Measurements from ENCODE around the gene PRKAG2.
"Not testable (repeated sequence)": the region's sequence is repeated elsewhere in the genome, so short reads cannot be mapped to it uniquely, and the experiment has no call there.

PRKAG2 gene

GRCh38 chr7:151782598-151783448 is 94.1 kb downstream of the PRKAG2 start:
- peaks cover 17% of the 10 kb centered on the region for H3K4me1 ChIP-seq (ENCODE audit: control insufficient read depth, insufficient read depth, low read length)
- no peaks in the 10 kb centered on the region for H3K27me3 ChIP-seq (ENCODE audit: control insufficient read depth, insufficient read depth, low read length)
- H3K4me3 ChIP-seq (ENCODE audit: low read length) = no peak overlapping the region
- H3K36me3 ChIP-seq (ENCODE audit: control insufficient read depth, insufficient read depth, low read length) = peaks cover 4% of the 10 kb centered on the region
- H3K9me3 ChIP-seq (ENCODE audit: control insufficient read depth, low read length) = no peaks in the 10 kb centered on the region
- H3K9ac ChIP-seq (ENCODE audit: low read length) = no peak overlapping the region

DNA sequence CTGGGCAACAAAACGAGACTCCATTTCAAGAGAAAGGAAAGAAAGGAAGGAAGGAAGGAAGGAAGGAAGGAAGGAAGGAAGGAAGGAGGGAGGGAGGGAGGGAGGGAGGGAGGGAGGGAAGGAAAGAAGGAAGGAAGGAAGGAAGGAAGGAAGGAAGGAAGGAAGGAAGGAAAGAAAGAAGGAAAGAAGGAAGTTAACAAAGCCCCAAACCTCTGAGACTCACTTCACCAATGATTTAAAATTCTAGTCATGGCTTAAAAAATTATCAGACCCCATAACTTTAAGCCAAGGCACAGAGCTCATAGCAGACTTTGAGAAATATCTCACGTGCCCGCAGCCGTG is 94.7 kb downstream of the PRKAG2 start:
- H3K9ac ChIP-seq (ENCODE audit: low read length); H3K4me3 ChIP-seq (ENCODE audit: low read length); H3K27me3 ChIP-seq (ENCODE audit: control insufficient read depth, insufficient read depth, low read length); H3K9me3 ChIP-seq (ENCODE audit: control insufficient read depth, low read length); H3K36me3 ChIP-seq (ENCODE audit: control insufficient read depth, insufficient read depth, low read length): not testable (repeated sequence)
- peaks cover 21% of the 10 kb centered on the region for H3K4me1 ChIP-seq (ENCODE audit: control insufficient read depth, insufficient read depth, low read length)

DNA sequence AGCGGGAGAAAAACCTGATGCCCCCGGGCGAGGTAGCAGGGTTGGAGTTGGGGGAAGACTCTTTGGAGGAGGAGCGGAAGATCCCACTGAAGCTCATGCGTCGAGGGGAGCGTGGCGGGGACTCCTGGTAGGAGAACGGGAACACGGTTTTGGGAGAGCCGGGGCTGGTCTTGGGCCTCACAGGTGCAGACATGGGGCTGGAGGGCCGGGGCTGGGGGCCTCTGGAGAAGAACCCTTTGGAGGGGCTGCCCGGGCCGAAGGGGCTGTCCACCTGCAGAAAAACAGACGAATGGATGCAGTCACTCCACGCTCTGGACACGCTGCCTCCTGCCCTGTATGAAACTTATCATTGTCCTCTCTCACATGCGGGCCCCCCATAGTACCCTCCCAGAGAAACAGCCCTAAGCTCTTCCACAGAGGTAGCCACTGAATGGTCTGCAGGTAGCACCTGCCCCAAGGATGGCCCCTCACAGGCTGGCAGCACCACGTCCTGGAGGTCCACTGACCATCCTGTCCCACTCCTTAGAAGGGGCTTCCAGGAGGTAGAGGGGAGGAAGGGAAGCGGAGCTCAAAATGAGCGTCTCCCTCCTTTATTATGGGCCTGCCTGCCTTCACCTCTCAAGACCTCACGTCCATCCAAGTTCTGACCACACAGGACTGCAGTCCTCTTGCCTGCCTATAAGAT is 95.6 kb downstream of the PRKAG2 start:
- Histone ChIP-seq H3K27me3 (ENCODE audit: control insufficient read depth, insufficient read depth, low read length) (no peaks in the 10 kb centered on the region), H3K4me3 (ENCODE audit: low read length) (no peak overlapping the region), H3K9me3 (ENCODE audit: control insufficient read depth, low read length) (no peaks in the 10 kb centered on the region), H3K4me1 (ENCODE audit: control insufficient read depth, insufficient read depth, low read length) (peaks cover 21% of the 10 kb centered on the region), H3K36me3 (ENCODE audit: control insufficient read depth, insufficient read depth, low read length) (peaks cover 4% of the 10 kb centered on the region), H3K9ac (ENCODE audit: low read length) (no peak overlapping the region)

DNA sequence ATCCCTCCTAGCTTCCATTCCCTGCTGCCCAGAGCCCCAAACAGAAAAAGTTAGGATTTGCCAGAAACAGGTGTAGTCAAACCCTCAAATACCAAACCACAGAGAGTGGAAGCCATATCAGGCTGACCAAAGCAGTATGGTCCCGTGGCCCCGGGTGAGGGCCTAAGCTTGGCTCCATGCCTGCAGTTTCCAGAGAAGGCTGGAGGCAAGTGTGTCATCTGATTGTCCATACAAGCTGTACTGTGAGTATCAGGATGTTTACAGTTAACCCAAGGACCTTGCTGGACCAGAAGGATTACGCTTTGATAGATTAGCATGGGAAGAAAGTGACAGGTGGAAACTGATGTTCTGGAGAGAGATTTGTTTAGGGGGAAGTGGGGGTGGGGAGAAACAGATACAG is 96.3 kb downstream of the PRKAG2 start:
- peaks cover 4% of the 10 kb centered on the region for H3K36me3 ChIP-seq (ENCODE audit: control insufficient read depth, insufficient read depth, low read length)

DNA sequence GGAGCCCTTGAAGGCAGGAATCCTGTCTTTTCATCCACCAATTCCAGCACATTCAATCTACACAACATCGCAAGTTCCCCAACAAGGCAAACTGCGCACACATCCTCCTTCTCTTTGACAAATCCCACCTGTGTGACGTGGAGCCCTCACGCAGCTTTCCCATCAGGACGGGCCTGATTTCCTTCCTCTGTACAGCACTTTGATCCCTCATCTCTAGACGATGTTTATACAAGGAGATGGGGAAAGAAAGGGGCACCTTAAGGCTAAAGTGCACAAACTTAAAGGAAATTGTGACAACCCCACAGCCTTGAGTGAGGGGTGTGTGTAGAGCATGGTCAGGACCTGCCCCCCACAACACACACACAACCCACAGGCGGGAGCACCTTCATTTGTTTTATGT is 97.2 kb downstream of the PRKAG2 start:
- no peaks in the 10 kb centered on the region for H3K9me3 ChIP-seq (ENCODE audit: control insufficient read depth, low read length)
- peaks cover 4% of the 10 kb centered on the region for H3K36me3 ChIP-seq (ENCODE audit: control insufficient read depth, insufficient read depth, low read length)
- no peak overlapping the region for H3K4me3 ChIP-seq (ENCODE audit: low read length)
- H3K9ac ChIP-seq (ENCODE audit: low read length) = no peak overlapping the region
- peaks cover 21% of the 10 kb centered on the region for H3K4me1 ChIP-seq (ENCODE audit: control insufficient read depth, insufficient read depth, low read length)
- H3K27me3 ChIP-seq (ENCODE audit: control insufficient read depth, insufficient read depth, low read length) = no peaks in the 10 kb centered on the region

More for the DNA sequence above, 96.3 kb downstream of the PRKAG2 start:
- H3K4me1 ChIP-seq (ENCODE audit: control insufficient read depth, insufficient read depth, low read length) = peaks cover 21% of the 10 kb centered on the region
- H3K27me3 ChIP-seq (ENCODE audit: control insufficient read depth, insufficient read depth, low read length) = no peaks in the 10 kb centered on the region
- no peak overlapping the region for H3K9ac ChIP-seq (ENCODE audit: low read length)
- H3K4me3 ChIP-seq (ENCODE audit: low read length) = no peak overlapping the region
- H3K9me3 ChIP-seq (ENCODE audit: control insufficient read depth, low read length) = no peaks in the 10 kb centered on the region

DNA sequence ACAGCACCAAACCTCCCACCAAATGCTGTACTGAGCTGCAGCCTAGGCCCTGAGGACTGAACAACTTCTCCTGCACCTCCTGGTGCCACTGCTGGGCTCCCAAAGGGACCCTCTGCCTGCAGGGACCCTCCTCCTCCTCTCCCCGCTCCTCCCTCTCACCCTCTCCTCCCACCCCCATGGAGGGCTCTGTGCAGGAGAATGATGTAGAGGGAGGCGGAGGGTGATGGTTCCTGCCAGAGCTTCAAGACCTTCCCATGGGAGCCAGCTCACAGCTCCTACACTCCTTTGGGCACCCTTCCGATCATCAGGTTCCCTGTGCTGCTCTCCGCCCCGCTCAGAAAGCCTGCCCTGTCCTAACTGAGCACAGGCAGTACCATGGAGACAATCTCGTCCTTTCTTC is 97.7 kb downstream of the PRKAG2 start:
- Histone ChIP-seq H3K27me3 (ENCODE audit: control insufficient read depth, insufficient read depth, low read length) (no peaks in the 10 kb centered on the region), H3K4me1 (ENCODE audit: control insufficient read depth, insufficient read depth, low read length) (peaks cover 21% of the 10 kb centered on the region), H3K4me3 (ENCODE audit: low read length) (no peak overlapping the region), H3K9me3 (ENCODE audit: control insufficient read depth, low read length) (no peaks in the 10 kb centered on the region), H3K36me3 (ENCODE audit: control insufficient read depth, insufficient read depth, low read length) (peaks cover 4% of the 10 kb centered on the region), H3K9ac (ENCODE audit: low read length) (no peak overlapping the region)

DNA sequence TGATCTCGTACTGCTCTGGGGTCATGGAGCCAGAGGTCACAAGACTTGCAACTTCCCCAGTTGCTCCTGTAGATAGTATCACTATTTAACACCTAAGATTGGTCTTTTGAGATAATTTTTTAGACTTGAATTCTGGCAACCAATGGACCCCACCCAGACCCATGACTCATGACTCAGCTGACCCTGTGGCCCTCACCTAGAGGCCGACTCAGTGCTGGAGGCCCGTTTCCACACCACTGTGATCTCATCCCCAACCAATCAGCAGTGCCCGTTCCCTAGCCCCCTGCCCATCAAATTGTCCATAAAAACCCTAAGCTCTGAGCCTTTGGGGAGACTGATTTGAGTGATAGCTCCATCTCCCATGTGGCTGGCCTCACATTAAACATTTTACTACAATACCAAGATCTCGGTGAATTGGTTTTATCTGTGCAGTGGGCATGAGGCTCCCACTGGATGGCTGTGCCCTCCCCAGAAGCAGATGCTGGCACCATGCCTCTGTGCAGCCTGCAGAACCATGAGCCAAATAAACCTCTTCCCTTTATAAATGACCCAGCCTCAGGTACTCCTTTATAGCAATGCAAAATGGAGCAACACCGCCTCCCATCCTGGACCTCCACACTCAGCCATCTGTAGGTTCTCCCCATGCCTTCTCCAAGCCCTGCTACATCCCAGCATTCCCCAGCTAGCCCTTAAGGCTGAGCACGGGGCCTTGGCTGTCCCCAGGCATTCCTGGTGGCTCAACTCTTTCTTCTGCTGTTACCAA is 98.8 kb downstream of the PRKAG2 start:
- Histone ChIP-seq H3K9me3 (ENCODE audit: control insufficient read depth, low read length) (no peaks in the 10 kb centered on the region), H3K4me3 (ENCODE audit: low read length) (no peak overlapping the region), H3K27me3 (ENCODE audit: control insufficient read depth, insufficient read depth, low read length) (no peaks in the 10 kb centered on the region), H3K36me3 (ENCODE audit: control insufficient read depth, insufficient read depth, low read length) (peaks cover 4% of the 10 kb centered on the region), H3K9ac (ENCODE audit: low read length) (no peak overlapping the region), H3K4me1 (ENCODE audit: control insufficient read depth, insufficient read depth, low read length) (peaks cover 16% of the 10 kb centered on the region)

GRCh38 chr7:151777495-151777880 is 99.4 kb downstream of the PRKAG2 start:
- Histone ChIP-seq H3K9me3 (ENCODE audit: control insufficient read depth, low read length) (no peaks in the 10 kb centered on the region), H3K4me1 (ENCODE audit: control insufficient read depth, insufficient read depth, low read length) (peaks cover 10% of the 10 kb centered on the region), H3K4me3 (ENCODE audit: low read length) (no peak overlapping the region), H3K36me3 (ENCODE audit: control insufficient read depth, insufficient read depth, low read length) (peaks cover 4% of the 10 kb centered on the region), H3K9ac (ENCODE audit: low read length) (no peak overlapping the region), H3K27me3 (ENCODE audit: control insufficient read depth, insufficient read depth, low read length) (no peaks in the 10 kb centered on the region)

GRCh38 chr7:151776876-151777494 is 99.9 kb downstream of the PRKAG2 start:
- Histone ChIP-seq H3K9ac (ENCODE audit: low read length) (no peak overlapping the region), H3K4me1 (ENCODE audit: control insufficient read depth, insufficient read depth, low read length) (peaks cover 10% of the 10 kb centered on the region), H3K4me3 (ENCODE audit: low read length) (no peak overlapping the region), H3K36me3 (ENCODE audit: control insufficient read depth, insufficient read depth, low read length) (peaks cover 4% of the 10 kb centered on the region), H3K27me3 (ENCODE audit: control insufficient read depth, insufficient read depth, low read length) (no peaks in the 10 kb centered on the region), H3K9me3 (ENCODE audit: control insufficient read depth, low read length) (no peaks in the 10 kb centered on the region)

- Histone ChIP-seq H3K9ac (ENCODE audit: low read length) (no peak overlapping the region), H3K36me3 (ENCODE audit: control insufficient read depth, insufficient read depth, low read length) (peaks cover 4% of the 10 kb centered on the region), H3K27me3 (ENCODE audit: control insufficient read depth, insufficient read depth, low read length) (no peaks in the 10 kb centered on the region), H3K4me1 (ENCODE audit: control insufficient read depth, insufficient read depth, low read length) (peaks cover 10% of the 10 kb centered on the region), H3K4me3 (ENCODE audit: low read length) (no peak overlapping the region), H3K9me3 (ENCODE audit: control insufficient read depth, low read length) (no peaks in the 10 kb centered on the region)
Observed at GRCh38 chr7:151776446-151776845, 100.5 kb downstream of the PRKAG2 start.

DNA sequence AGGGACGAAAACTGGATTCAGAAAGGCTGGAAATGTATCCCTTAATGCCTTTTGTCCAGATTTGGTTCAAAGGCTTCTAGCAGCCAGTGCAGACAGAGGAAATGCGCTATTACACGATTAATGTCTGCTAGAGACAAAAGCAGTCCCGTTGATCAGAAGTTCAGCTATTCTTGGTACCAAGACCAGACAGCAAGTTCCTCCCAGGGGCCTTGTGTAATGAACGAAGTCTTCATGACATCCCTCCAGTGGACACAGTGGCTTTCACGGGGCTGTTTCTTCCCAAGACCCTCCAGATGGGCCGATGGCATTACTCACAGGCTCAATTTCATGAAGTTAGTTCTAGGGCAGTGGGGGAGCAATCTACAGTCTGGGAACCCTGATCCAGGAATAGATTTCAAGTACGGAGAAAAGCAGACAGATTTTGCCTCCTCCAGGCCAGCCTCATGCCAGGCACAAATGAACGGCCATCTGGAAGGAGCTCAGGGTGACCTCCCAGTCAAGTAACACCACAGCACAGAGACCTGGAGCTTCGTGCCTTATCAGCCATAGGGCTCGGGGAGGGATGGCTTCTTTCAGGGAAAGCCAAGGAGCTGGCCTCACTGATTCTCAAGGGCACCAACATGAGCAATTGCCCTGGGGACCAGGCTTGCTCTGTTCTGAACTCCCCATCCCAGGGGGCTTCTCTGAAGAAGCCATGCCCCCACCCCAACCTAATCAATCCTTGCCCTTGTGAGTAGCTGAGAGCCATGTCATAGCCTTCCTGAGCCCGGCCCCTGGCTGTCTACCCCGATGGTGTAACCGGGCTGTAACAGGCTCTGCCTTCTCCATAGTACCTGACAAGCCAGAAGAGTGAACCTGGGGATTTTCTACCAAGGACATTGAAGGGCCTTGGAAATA is 101.1 kb downstream of the PRKAG2 start:
- H3K4me3 ChIP-seq (ENCODE audit: low read length) = no peak overlapping the region
- H3K36me3 ChIP-seq (ENCODE audit: control insufficient read depth, insufficient read depth, low read length) = peaks cover 4% of the 10 kb centered on the region
- no peak overlapping the region for H3K9ac ChIP-seq (ENCODE audit: low read length)
- peaks cover 10% of the 10 kb centered on the region for H3K4me1 ChIP-seq (ENCODE audit: control insufficient read depth, insufficient read depth, low read length)
- no peaks in the 10 kb centered on the region for H3K27me3 ChIP-seq (ENCODE audit: control insufficient read depth, insufficient read depth, low read length)
- no peaks in the 10 kb centered on the region for H3K9me3 ChIP-seq (ENCODE audit: control insufficient read depth, low read length)

All from mucosa of stomach (tissue), 1 donor.